HEK293 (cell line): ENCODE data around the gene PSMA7.
A peak's percentile ranks its signal among the peaks of the same experiment; 100 is the strongest.

Source experiments
- CTCF ChIA-PET: fragments of 350-600 bp; formaldehyde crosslinking; extraction: SDS; loops from one replicate; lab custom pipeline; 2021; ENCODE audit warnings: antibody characterized with exemption; lab: Yijun Ruan, JAX
- POLR2A ChIA-PET: fragments of 300-600 bp; formaldehyde crosslinking; extraction: SDS; loops from one replicate; lab custom pipeline; 2020; ENCODE audit warnings: antibody characterized with exemption, inconsistent platforms; lab: Yijun Ruan, JAX
- H3K27ac ChIP-seq: fragments of 200-500 bp; sonication (Bioruptor generic); 2 replicates; pipeline ENCODE4 v1.5.1; 2014; ENCODE audit warnings: low read depth, low read length, control low read depth, inconsistent platforms; ENCODE audit errors: extremely low read depth
- H3K36me3 ChIP-seq, 2 experiments: fragments of 200-500 bp in 1 of 2; sonication (Bioruptor generic) in 1 of 2; 1 replicate in 1 of 2; 2 replicates in 1 of 2; pipeline ENCODE4 v1.5.1; 2014 to 2017; ENCODE audit warnings: inconsistent platforms in 2 of 2, low read length in 2 of 2; ENCODE audit not compliant: control insufficient read depth in 2 of 2, insufficient read depth in 1 of 2
- H3K4me1 ChIP-seq: fragments of 200-500 bp; sonication (Bioruptor generic); 2 replicates; pipeline ENCODE4 v1.5.1; 2014; ENCODE audit warnings: mild to moderate bottlenecking, low read length, inconsistent platforms; ENCODE audit not compliant: control insufficient read depth, insufficient read depth
- H3K4me3 ChIP-seq: 2 replicates; pipeline ENCODE4 v1.5.1; 2011; ENCODE audit warnings: low read depth, mild to moderate bottlenecking, control low read depth, low read length, moderate library complexity
- H3K9me3 ChIP-seq: fragments of 200-500 bp; sonication (Bioruptor generic); 2 replicates; pipeline ENCODE4 v1.5.1; 2014; ENCODE audit warnings: low read depth, low read length, inconsistent platforms; ENCODE audit not compliant: control insufficient read depth, insufficient read depth
- FEZF1 ChIP-seq: fragments of 450-650 bp; formaldehyde crosslinking; IDR thresholded peaks from 2 replicates; pipeline ENCODE4 v1.5.1; 2016; ENCODE audit warnings: missing biosample characterization, missing genetic modification characterization
- GLIS2 ChIP-seq: fragments of 450-650 bp; formaldehyde crosslinking; IDR thresholded peaks from 2 replicates; pipeline ENCODE4 v1.5.1; 2016; ENCODE audit warnings: missing biosample characterization, missing genetic modification characterization
- KLF16 ChIP-seq: fragments of 450-650 bp; formaldehyde crosslinking; IDR thresholded peaks from 2 replicates; pipeline ENCODE4 v1.5.1; 2017; ENCODE audit warnings: missing biosample characterization, missing genetic modification characterization
- KLF8 ChIP-seq: fragments of 450-650 bp; formaldehyde crosslinking; IDR thresholded peaks from 2 replicates; pipeline ENCODE4 v1.5.1; 2016; ENCODE audit warnings: missing biosample characterization, missing genetic modification characterization
- KLF9 ChIP-seq: fragments of 450-650 bp; formaldehyde crosslinking; IDR thresholded peaks from 2 replicates; pipeline ENCODE4 v1.5.1; 2016; ENCODE audit warnings: missing biosample characterization, missing genetic modification characterization, low read depth
- SP3 ChIP-seq: fragments of 450-650 bp; formaldehyde crosslinking; IDR thresholded peaks from 2 replicates; pipeline ENCODE4 v1.5.1; 2016; ENCODE audit warnings: missing biosample characterization, missing genetic modification characterization
- ZBTB8A ChIP-seq: fragments of 450-650 bp; formaldehyde crosslinking; IDR thresholded peaks from 2 replicates; pipeline ENCODE4 v1.5.1; 2016; ENCODE audit warnings: missing biosample characterization, missing genetic modification characterization
- ZNF19 ChIP-seq: fragments of 450-650 bp; formaldehyde crosslinking; IDR thresholded peaks from 2 replicates; pipeline ENCODE4; 2016; ENCODE audit warnings: missing biosample characterization, missing genetic modification characterization, low read depth
- ZNF223 ChIP-seq: fragments of 450-650 bp; formaldehyde crosslinking; IDR thresholded peaks from 2 replicates; pipeline ENCODE4 v1.5.1; 2016; ENCODE audit warnings: missing biosample characterization, missing genetic modification characterization
- ZNF23 ChIP-seq: fragments of 450-650 bp; formaldehyde crosslinking; IDR thresholded peaks from 2 replicates; pipeline ENCODE4 v1.5.1; 2016; ENCODE audit warnings: missing biosample characterization, missing genetic modification characterization, borderline replicate concordance
- ZNF266 ChIP-seq: fragments of 450-650 bp; formaldehyde crosslinking; IDR thresholded peaks from 2 replicates; pipeline ENCODE4 v1.5.1; 2016; ENCODE audit warnings: missing biosample characterization, missing genetic modification characterization, low read depth
- ZNF311 ChIP-seq: fragments of 450-650 bp; formaldehyde crosslinking; IDR thresholded peaks from 2 replicates; pipeline ENCODE4 v1.5.1; 2017; ENCODE audit warnings: missing biosample characterization, missing genetic modification characterization, borderline replicate concordance
- ZNF48 ChIP-seq: fragments of 450-650 bp; formaldehyde crosslinking; IDR thresholded peaks from 2 replicates; pipeline ENCODE4 v1.5.1; 2016; ENCODE audit warnings: missing biosample characterization, missing genetic modification characterization
- ZNF561 ChIP-seq: fragments of 450-650 bp; IDR thresholded peaks from 2 replicates; pipeline ENCODE4 v1.5.1; 2018; ENCODE audit warnings: missing biosample characterization, missing genetic modification characterization, borderline replicate concordance
- ZNF610 ChIP-seq: fragments of 450-650 bp; formaldehyde crosslinking; IDR thresholded peaks from 2 replicates; pipeline ENCODE4 v1.5.1; 2016; ENCODE audit warnings: missing biosample characterization, missing genetic modification characterization, borderline replicate concordance
- ZNF658 ChIP-seq: fragments of 450-650 bp; formaldehyde crosslinking; IDR thresholded peaks from 2 replicates; pipeline ENCODE4; 2016; ENCODE audit warnings: missing biosample characterization, missing genetic modification characterization
- ZNF76 ChIP-seq: fragments of 450-650 bp; formaldehyde crosslinking; IDR thresholded peaks from 2 replicates; pipeline ENCODE4; 2016; ENCODE audit warnings: low read depth, missing biosample characterization, missing genetic modification characterization, borderline replicate concordance
- ZSCAN30 ChIP-seq: fragments of 450-650 bp; IDR thresholded peaks from 2 replicates; pipeline ENCODE4 v1.5.1; 2018; ENCODE audit warnings: missing biosample characterization, mild to moderate bottlenecking, missing genetic modification characterization, moderate library complexity
- TF ChIP-seq, protein P1 (sequence below): fragments of 450-650 bp; formaldehyde crosslinking; IDR thresholded peaks from 2 replicates; pipeline ENCODE4 v1.5.1; 2017; ENCODE audit warnings: missing biosample characterization, missing genetic modification characterization
- TF ChIP-seq, protein P2 (sequence below): fragments of 450-650 bp; formaldehyde crosslinking; IDR thresholded peaks from 2 replicates; pipeline ENCODE4 v1.5.1; 2017; ENCODE audit warnings: missing biosample characterization, missing genetic modification characterization
- TF ChIP-seq, protein P3 (sequence below): fragments of 450-650 bp; formaldehyde crosslinking; IDR thresholded peaks from 2 replicates; pipeline ENCODE4 v1.5.1; 2016; ENCODE audit warnings: missing biosample characterization, missing genetic modification characterization
- TF ChIP-seq, protein P4 (sequence below): fragments of 450-650 bp; IDR thresholded peaks from 2 replicates; pipeline ENCODE4 v1.5.1; 2018; ENCODE audit warnings: missing biosample characterization, mild to moderate bottlenecking, missing genetic modification characterization
- TF ChIP-seq, protein P5 (sequence below): fragments of 450-650 bp; formaldehyde crosslinking; optimal IDR thresholded peaks from 2 replicates; pipeline ENCODE3; 2016; ENCODE audit warnings: missing biosample characterization, mild to moderate bottlenecking, missing genetic modification characterization

The PSMA7 gene

DNA sequence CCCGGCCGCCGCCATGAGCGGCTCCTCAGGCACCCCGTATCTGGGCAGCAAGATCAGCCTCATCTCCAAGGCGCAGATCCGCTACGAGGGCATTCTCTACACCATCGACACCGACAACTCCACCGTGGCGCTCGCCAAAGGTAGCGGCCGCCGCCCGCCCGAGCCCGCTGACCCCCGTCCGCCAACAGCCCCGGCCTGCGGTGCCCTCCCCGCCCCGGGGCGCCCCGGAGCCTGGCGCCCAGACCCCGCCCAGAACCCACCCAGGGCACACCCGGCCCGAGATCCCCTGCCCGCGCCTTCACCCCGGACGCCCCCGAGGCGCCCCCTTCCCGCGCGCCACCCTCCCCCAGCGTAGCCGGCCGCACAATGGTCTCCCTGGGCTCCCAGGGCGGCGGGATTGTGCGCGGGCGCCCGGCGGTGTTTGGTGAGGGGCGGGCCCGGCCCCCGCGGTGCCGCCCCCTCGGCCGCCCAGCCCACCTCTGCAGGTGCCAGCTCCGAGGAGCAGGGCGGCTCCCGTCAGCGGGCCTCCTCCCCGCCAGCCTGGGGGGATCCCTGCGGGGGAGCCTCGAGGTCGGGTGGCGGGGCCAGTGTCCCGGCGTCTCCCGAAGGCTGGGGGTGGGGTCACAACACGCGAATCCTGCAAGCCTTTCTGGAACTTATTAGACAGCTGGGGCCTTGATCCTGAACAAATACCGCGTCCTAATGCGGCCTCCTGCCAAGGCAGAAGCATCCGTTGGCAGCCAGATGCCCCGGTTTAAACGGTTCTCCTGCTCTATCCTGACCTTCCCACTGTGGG is 20.3 kb downstream of the PSMA7 start (continued):
- peak; percentile 80 for TF ChIP-seq ZBTB8A (tag by site-specific recombination)
- TF ChIP-seq, protein P1, sequence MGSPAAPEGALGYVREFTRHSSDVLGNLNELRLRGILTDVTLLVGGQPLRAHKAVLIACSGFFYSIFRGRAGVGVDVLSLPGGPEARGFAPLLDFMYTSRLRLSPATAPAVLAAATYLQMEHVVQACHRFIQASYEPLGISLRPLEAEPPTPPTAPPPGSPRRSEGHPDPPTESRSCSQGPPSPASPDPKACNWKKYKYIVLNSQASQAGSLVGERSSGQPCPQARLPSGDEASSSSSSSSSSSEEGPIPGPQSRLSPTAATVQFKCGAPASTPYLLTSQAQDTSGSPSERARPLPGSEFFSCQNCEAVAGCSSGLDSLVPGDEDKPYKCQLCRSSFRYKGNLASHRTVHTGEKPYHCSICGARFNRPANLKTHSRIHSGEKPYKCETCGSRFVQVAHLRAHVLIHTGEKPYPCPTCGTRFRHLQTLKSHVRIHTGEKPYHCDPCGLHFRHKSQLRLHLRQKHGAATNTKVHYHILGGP (tag by site-specific recombination) = no peak
- TF ChIP-seq KLF8 (tag by site-specific recombination) = 0 out of 2 replicates have a peak, but pooled peaks have one; percentile 18
- no peak for TF ChIP-seq ZNF266
- peak; percentile 82 for TF ChIP-seq KLF9 (tag by site-specific recombination)
- no peak for TF ChIP-seq FEZF1 (tag by site-specific recombination)
- no peak for TF ChIP-seq ZNF23 (tag by site-specific recombination)

DNA sequence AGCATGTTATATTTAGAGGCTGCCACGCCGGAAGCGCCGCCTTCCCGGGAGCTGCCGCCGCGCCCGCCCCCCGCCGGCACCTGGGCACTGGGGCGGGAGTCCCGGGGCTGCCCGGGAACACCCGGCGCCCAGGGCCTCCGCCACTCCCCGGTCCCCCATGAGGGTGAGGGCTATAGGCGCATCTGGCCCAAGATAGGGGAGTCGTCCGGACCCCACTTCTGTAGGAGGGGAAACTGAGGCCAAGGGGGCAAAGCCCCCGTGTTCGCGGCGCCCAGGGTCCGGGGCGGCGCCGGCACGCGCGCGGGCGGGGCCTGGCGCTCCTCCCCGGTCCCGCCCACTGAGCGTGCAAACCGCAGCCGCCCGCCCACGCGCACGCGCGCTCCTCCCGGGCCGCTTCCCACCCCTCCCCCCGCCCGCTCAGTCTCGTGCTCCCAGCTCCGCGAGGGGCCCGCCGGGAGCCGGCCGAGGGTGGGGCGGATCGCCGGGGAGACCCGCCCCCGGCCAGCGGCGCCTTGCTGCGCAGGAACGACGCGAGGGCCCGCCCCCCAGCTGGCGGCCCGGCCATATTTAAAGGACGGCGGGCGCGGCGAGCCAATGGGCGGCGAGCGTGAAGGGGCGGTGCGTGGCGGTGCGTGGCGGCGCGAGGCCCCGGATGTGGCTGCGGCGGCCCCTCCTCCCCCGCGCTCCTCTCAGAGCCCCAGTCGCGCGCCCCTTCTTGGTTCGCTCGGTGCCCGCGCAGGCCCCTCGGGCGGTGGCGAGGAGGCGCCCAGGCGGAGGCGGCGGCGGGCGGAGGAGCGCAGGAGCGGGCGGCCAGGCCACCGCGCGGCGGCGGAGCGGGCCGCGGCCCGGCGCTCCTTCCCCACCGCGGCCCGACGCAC is 21.2 kb downstream of the PSMA7 start, which contains the start of gene LSM14B:
TSS of gene LSM14B (plus strand) at position 700 of the 878 bp plus-strand sequence. CDS start 192 bp downstream, outside the sequence.
- peak within 1 kb of the TSS; percentile 80 for H3K4me3 ChIP-seq
- peak within 1 kb of the TSS; percentile 85 for H3K27ac ChIP-seq
- CTCF ChIA-PET = interaction anchor here (0.8 to 1.1 kb wide), 2 partner anchors 35 to 111 kb away, joined by 3 to 4 read pairs; no protein-coding TSS in a partner anchor
- TF ChIP-seq KLF8 (tag by site-specific recombination) (0 out of 2 replicates have a peak, but pooled peaks have one; percentile 56), ZNF658 (tag by site-specific recombination) (no peak), ZNF561 (tag by site-specific recombination) (peak; percentile 88), SP3 (tag by site-specific recombination) (peak; percentile 39; the same call in 1 of the 2 replicates), ZNF48 (no peak), ZSCAN30 (peak; percentile 40; the same call in 1 of the 2 replicates), ZNF223 (tag by site-specific recombination) (no peak), ZNF19 (tag by site-specific recombination) (no peak), ZNF76 (tag by site-specific recombination) (0 out of 2 replicates have a peak, but pooled peaks have one; percentile 11), GLIS2 (tag by site-specific recombination) (peak; percentile 78), KLF16 (tag by site-specific recombination) (0 out of 2 replicates have a peak, but pooled peaks have one; percentile 7), ZNF610 (tag by site-specific recombination) (no peak), ZNF311 (no peak)
- TF ChIP-seq, protein P2, sequence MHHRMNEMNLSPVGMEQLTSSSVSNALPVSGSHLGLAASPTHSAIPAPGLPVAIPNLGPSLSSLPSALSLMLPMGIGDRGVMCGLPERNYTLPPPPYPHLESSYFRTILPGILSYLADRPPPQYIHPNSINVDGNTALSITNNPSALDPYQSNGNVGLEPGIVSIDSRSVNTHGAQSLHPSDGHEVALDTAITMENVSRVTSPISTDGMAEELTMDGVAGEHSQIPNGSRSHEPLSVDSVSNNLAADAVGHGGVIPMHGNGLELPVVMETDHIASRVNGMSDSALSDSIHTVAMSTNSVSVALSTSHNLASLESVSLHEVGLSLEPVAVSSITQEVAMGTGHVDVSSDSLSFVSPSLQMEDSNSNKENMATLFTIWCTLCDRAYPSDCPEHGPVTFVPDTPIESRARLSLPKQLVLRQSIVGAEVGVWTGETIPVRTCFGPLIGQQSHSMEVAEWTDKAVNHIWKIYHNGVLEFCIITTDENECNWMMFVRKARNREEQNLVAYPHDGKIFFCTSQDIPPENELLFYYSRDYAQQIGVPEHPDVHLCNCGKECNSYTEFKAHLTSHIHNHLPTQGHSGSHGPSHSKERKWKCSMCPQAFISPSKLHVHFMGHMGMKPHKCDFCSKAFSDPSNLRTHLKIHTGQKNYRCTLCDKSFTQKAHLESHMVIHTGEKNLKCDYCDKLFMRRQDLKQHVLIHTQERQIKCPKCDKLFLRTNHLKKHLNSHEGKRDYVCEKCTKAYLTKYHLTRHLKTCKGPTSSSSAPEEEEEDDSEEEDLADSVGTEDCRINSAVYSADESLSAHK = no peak
- TF ChIP-seq, protein P3, sequence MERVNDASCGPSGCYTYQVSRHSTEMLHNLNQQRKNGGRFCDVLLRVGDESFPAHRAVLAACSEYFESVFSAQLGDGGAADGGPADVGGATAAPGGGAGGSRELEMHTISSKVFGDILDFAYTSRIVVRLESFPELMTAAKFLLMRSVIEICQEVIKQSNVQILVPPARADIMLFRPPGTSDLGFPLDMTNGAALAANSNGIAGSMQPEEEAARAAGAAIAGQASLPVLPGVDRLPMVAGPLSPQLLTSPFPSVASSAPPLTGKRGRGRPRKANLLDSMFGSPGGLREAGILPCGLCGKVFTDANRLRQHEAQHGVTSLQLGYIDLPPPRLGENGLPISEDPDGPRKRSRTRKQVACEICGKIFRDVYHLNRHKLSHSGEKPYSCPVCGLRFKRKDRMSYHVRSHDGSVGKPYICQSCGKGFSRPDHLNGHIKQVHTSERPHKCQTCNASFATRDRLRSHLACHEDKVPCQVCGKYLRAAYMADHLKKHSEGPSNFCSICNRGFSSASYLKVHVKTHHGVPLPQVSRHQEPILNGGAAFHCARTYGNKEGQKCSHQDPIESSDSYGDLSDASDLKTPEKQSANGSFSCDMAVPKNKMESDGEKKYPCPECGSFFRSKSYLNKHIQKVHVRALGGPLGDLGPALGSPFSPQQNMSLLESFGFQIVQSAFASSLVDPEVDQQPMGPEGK (tag by site-specific recombination) = peak; percentile 68
- TF ChIP-seq, protein P4, sequence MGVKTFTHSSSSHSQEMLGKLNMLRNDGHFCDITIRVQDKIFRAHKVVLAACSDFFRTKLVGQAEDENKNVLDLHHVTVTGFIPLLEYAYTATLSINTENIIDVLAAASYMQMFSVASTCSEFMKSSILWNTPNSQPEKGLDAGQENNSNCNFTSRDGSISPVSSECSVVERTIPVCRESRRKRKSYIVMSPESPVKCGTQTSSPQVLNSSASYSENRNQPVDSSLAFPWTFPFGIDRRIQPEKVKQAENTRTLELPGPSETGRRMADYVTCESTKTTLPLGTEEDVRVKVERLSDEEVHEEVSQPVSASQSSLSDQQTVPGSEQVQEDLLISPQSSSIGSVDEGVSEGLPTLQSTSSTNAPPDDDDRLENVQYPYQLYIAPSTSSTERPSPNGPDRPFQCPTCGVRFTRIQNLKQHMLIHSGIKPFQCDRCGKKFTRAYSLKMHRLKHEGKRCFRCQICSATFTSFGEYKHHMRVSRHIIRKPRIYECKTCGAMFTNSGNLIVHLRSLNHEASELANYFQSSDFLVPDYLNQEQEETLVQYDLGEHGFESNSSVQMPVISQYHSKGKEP (tag by site-specific recombination) = peak; percentile 41
- TF ChIP-seq, protein P5, sequence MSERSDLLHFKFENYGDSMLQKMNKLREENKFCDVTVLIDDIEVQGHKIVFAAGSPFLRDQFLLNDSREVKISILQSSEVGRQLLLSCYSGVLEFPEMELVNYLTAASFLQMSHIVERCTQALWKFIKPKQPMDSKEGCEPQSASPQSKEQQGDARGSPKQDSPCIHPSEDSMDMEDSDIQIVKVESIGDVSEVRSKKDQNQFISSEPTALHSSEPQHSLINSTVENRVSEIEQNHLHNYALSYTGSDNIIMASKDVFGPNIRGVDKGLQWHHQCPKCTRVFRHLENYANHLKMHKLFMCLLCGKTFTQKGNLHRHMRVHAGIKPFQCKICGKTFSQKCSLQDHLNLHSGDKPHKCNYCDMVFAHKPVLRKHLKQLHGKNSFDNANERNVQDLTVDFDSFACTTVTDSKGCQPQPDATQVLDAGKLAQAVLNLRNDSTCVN = peak; percentile 64

More for the DNA sequence above, 21.2 kb downstream of the PSMA7 start, which contains the start of gene LSM14B:
- H3K9me3 ChIP-seq = no peaks in the 10 kb centered on the region
- peaks cover 13 to 35% of the 10 kb centered on the region in 2 experiments; a peak in 2 of 3 replicates for H3K36me3 ChIP-seq
- no peaks in the 10 kb centered on the region for H3K4me1 ChIP-seq
- POLR2A ChIA-PET = interaction anchor here (0.6 to 2.6 kb wide), 11 partner anchors 13 to 265 kb away, joined by 3 to 22 read pairs (median 4); partner anchors contain the start of genes RPS21 and TAF4
